ENCODE measurements around the gene FBXW9.
A peak's percentile ranks its signal among the peaks of the same experiment; 100 is the strongest.
"Not testable (repeated sequence)": the region's sequence is repeated elsewhere in the genome, so short reads cannot be mapped to it uniquely, and the experiment has no call there.

Gene FBXW9

GRCh38 chr19:12680034-12680433, 16.4 kb downstream of the FBXW9 start:
- no peak for DNase-seq

- DNase-seq = not testable (repeated sequence)
Measured at GRCh38 chr19:12678039-12678438, 18.4 kb downstream of the FBXW9 start.

GRCh38 chr19:12676928-12677327, 19.5 kb downstream of the FBXW9 start:
- no peak for DNase-seq

- DNase-seq = peak; percentile 89
Measured at GRCh38 chr19:12676384-12676792, 20.0 kb downstream of the FBXW9 start.

GRCh38 chr19:12675940-12676339, 20.5 kb downstream of the FBXW9 start:
- no peak for DNase-seq

GRCh38 chr19:12675399-12675798, 21.0 kb downstream of the FBXW9 start:
- no peak for DNase-seq

GRCh38 chr19:12672744-12673143, 23.7 kb downstream of the FBXW9 start:
- no peak for DNase-seq

GRCh38 chr19:12670159-12670928, 26.1 kb downstream of the FBXW9 start:
- no peak for DNase-seq

GRCh38 chr19:12669270-12670158, 26.9 kb downstream of the FBXW9 start:
- DNase-seq = peak; percentile 78

GRCh38 chr19:12668932-12669269, 27.5 kb downstream of the FBXW9 start:
- peak; percentile 63 for DNase-seq

- no peak for DNase-seq
Measured at GRCh38 chr19:12668346-12668745, 28.1 kb downstream of the FBXW9 start.

GRCh38 chr19:12667731-12668302, 28.6 kb downstream of the FBXW9 start:
- DNase-seq = no peak

GRCh38 chr19:12666265-12667048, 30.0 kb downstream of the FBXW9 start, which contains the start of the genes MAN2B1 and WDR83:
TSS of gene MAN2B1 (minus strand) at chr19:12666742. CDS start at chr19:12666701, 41 bp downstream.
TSS of gene WDR83 (plus strand) at chr19:12666807. CDS start at chr19:12669791, 2,984 bp downstream.
- peak; percentile 87 for DNase-seq

GRCh38 chr19:12665671-12666264, 30.7 kb downstream of the FBXW9 start:
- DNase-seq = peak; percentile 13

- DNase-seq = peak; percentile 77
Measured at GRCh38 chr19:12665281-12665573, 31.2 kb downstream of the FBXW9 start.

GRCh38 chr19:12664406-12665280, 31.8 kb downstream of the FBXW9 start:
- DNase-seq = no peak

GRCh38 chr19:12660980-12661379, 35.5 kb downstream of the FBXW9 start:
- no peak for DNase-seq

GRCh38 chr19:12657966-12658365, 38.5 kb downstream of the FBXW9 start:
- no peak for DNase-seq

GRCh38 chr19:12656899-12657571, 39.4 kb downstream of the FBXW9 start:
- DNase-seq = no peak

GRCh38 chr19:12655546-12655945, 40.9 kb downstream of the FBXW9 start:
- no peak for DNase-seq

- no peak for DNase-seq
Measured at GRCh38 chr19:12652219-12652618, 44.2 kb downstream of the FBXW9 start.

Data from CD4-positive, alpha-beta T cell treated with Interleukin-6 for 4 hours (primary cell).